Measurements from ENCODE around the gene NRL.

Gene NRL

GRCh38 chr14:24103451-24103850 is 11.3 kb downstream of the NRL start:
- H3K9me3 Mint-ChIP-seq: no peaks in the 10 kb centered on the region
- DNase-seq: no peak
- H3K36me3 Mint-ChIP-seq (ENCODE audit: low read depth): peaks cover 44% of the 10 kb centered on the region
- H3K27ac Mint-ChIP-seq: peak overlapping the region; percentile 41
- H3K4me1 Mint-ChIP-seq: peaks cover 11% of the 10 kb centered on the region
- ATAC-seq: no peak
- no peak overlapping the region for H3K4me3 Mint-ChIP-seq
- no peaks in the 10 kb centered on the region for H3K27me3 Mint-ChIP-seq

- H3K4me1 Mint-ChIP-seq: peaks cover 7% of the 10 kb centered on the region
- H3K9me3 Mint-ChIP-seq: no peaks in the 10 kb centered on the region
- H3K27ac Mint-ChIP-seq: no peak overlapping the region
- H3K4me3 Mint-ChIP-seq: no peak overlapping the region
- no peak for DNase-seq
- no peak for ATAC-seq
- H3K27me3 Mint-ChIP-seq: no peaks in the 10 kb centered on the region
- H3K36me3 Mint-ChIP-seq (ENCODE audit: low read depth): peaks cover 48% of the 10 kb centered on the region
These were observed 12.2 kb downstream of the NRL start for GRCh38 chr14:24102357-24103048.

- Mint-ChIP-seq H3K27ac (no peak overlapping the region), H3K4me1 (peaks cover 10% of the 10 kb centered on the region), H3K4me3 (no peak overlapping the region), H3K9me3 (no peaks in the 10 kb centered on the region), H3K36me3 (ENCODE audit: low read depth) (peaks cover 56% of the 10 kb centered on the region), H3K27me3 (no peaks in the 10 kb centered on the region)
- DNase-seq (no peak), ATAC-seq (no peak)
These were observed 13.7 kb downstream of the NRL start for GRCh38 chr14:24100982-24101494.

GRCh38 chr14:24100197-24100981 is 14.4 kb downstream of the NRL start:
- ATAC-seq: no peak
- H3K27ac Mint-ChIP-seq: no peak overlapping the region
- no peaks in the 10 kb centered on the region for H3K27me3 Mint-ChIP-seq
- DNase-seq: no peak
- no peak overlapping the region for H3K4me3 Mint-ChIP-seq
- peaks cover 62% of the 10 kb centered on the region for H3K36me3 Mint-ChIP-seq (ENCODE audit: low read depth)
- peaks cover 13% of the 10 kb centered on the region for H3K4me1 Mint-ChIP-seq
- no peaks in the 10 kb centered on the region for H3K9me3 Mint-ChIP-seq

GRCh38 chr14:24098927-24099813 is 15.6 kb downstream of the NRL start:
- H3K27me3 Mint-ChIP-seq: no peaks in the 10 kb centered on the region
- H3K4me1 Mint-ChIP-seq: peaks cover 15% of the 10 kb centered on the region
- no peaks in the 10 kb centered on the region for H3K9me3 Mint-ChIP-seq
- peaks cover 62% of the 10 kb centered on the region for H3K36me3 Mint-ChIP-seq (ENCODE audit: low read depth)
- ATAC-seq (no peak), DNase-seq (no peak)
- no peak overlapping the region for H3K4me3 Mint-ChIP-seq
- peak overlapping the region; percentile 50 for H3K27ac Mint-ChIP-seq

- no peak for DNase-seq
- ATAC-seq: no peak
- peaks cover 54% of the 10 kb centered on the region for H3K36me3 Mint-ChIP-seq (ENCODE audit: low read depth)
- H3K4me1 Mint-ChIP-seq: peaks cover 19% of the 10 kb centered on the region
- H3K4me3 Mint-ChIP-seq: no peak overlapping the region
- no peaks in the 10 kb centered on the region for H3K27me3 Mint-ChIP-seq
- H3K27ac Mint-ChIP-seq: no peak overlapping the region
- H3K9me3 Mint-ChIP-seq: no peaks in the 10 kb centered on the region
These were observed 16.4 kb downstream of the NRL start for GRCh38 chr14:24098229-24098926.

GRCh38 chr14:24096545-24097181 is 18.1 kb downstream of the NRL start:
- H3K4me3 Mint-ChIP-seq: peak overlapping the region; percentile 52
- no peaks in the 10 kb centered on the region for H3K27me3 Mint-ChIP-seq
- ATAC-seq: no peak
- peaks cover 41% of the 10 kb centered on the region for H3K36me3 Mint-ChIP-seq (ENCODE audit: low read depth)
- no peak for DNase-seq
- peaks cover 25% of the 10 kb centered on the region for H3K4me1 Mint-ChIP-seq
- H3K9me3 Mint-ChIP-seq: no peaks in the 10 kb centered on the region
- peak overlapping the region; percentile 54 for H3K27ac Mint-ChIP-seq

- Mint-ChIP-seq H3K27ac (peak overlapping the region; percentile 97), H3K36me3 (ENCODE audit: low read depth) (peaks cover 34% of the 10 kb centered on the region), H3K4me3 (peak overlapping the region; percentile 98), H3K4me1 (peaks cover 25% of the 10 kb centered on the region), H3K27me3 (no peaks in the 10 kb centered on the region), H3K9me3 (no peaks in the 10 kb centered on the region)
- ATAC-seq (peak; percentile 65), DNase-seq (peak; percentile 76)
These were observed 19.3 kb downstream of the NRL start for GRCh38 chr14:24095271-24096068.

GRCh38 chr14:24094841-24095270 is 19.9 kb downstream of the NRL start:
- DNase-seq (peak; percentile 20), ATAC-seq (no peak)
- Mint-ChIP-seq H3K36me3 (ENCODE audit: low read depth) (peaks cover 28% of the 10 kb centered on the region), H3K4me3 (peak overlapping the region; percentile 98), H3K9me3 (no peaks in the 10 kb centered on the region), H3K27ac (peak overlapping the region; percentile 97), H3K4me1 (peaks cover 25% of the 10 kb centered on the region), H3K27me3 (no peaks in the 10 kb centered on the region)

- Mint-ChIP-seq H3K4me1 (peaks cover 25% of the 10 kb centered on the region), H3K36me3 (ENCODE audit: low read depth) (peaks cover 23% of the 10 kb centered on the region), H3K4me3 (peak within 1 kb of the TSS; percentile 98), H3K27ac (peak within 1 kb of the TSS; percentile 97), H3K9me3 (no peaks in the 10 kb centered on the region), H3K27me3 (no peaks in the 10 kb centered on the region)
- ATAC-seq (peak; percentile 81), DNase-seq (peak; percentile 90)
These were observed 20.6 kb downstream of the NRL start, which contains the start of gene PCK2 for GRCh38 chr14:24093901-24094840. Gene PCK2 (plus strand): TSS chr14:24094311. CDS start chr14:24094406, 95 bp downstream.

- Mint-ChIP-seq H3K4me1 (peaks cover 25% of the 10 kb centered on the region), H3K36me3 (ENCODE audit: low read depth) (peaks cover 23% of the 10 kb centered on the region), H3K27me3 (no peaks in the 10 kb centered on the region), H3K9me3 (no peaks in the 10 kb centered on the region), H3K27ac (peak overlapping the region; percentile 97), H3K4me3 (peak overlapping the region; percentile 98)
- DNase-seq (no peak), ATAC-seq (no peak)
These were observed 21.4 kb downstream of the NRL start for GRCh38 chr14:24093207-24093900.
